Cardiac muscle cell (in vitro differentiated cells and primary cell): ENCODE results near the gene VAPB. TPM values are rescaled to one million over a fixed set of nuclear protein-coding genes. Genes with fewer than 3 reads are reported as not detected.

ENCODE experiments used
- DNase-seq, 2 donors: peaks; one replicate each; pipeline versions ENCODE4 v3.0.0 to v3.0.0-alpha.2; 2010 to 2017; ENCODE audit warnings: low read depth in 1 of 2, low spot score in 1 of 2
- H3K27ac ChIP-seq: fragments of 200-600 bp; sonication (generic); 2 replicates; pipeline ENCODE4 v1.5.1; 2016
- H3K27me3 ChIP-seq: fragments of 200-600 bp; sonication (generic); 2 replicates; pipeline ENCODE4 v1.6.0; 2016; ENCODE audit warnings: control low read depth
- H3K36me3 ChIP-seq: fragments of 200-600 bp; sonication (generic); 2 replicates; pipeline ENCODE4 v1.5.1; 2016; ENCODE audit warnings: control low read depth
- H3K4me1 ChIP-seq: fragments of 200-600 bp; sonication (generic); 2 replicates; pipeline ENCODE4 v1.8.1; 2017; ENCODE audit warnings: low read depth, mild to moderate bottlenecking, mixed run types
- H3K4me3 ChIP-seq: fragments of 200-600 bp; sonication (generic); 2 replicates; pipeline ENCODE4 v1.5.1; 2016; ENCODE audit warnings: mild to moderate bottlenecking
- H3K9me3 ChIP-seq: fragments of 200-600 bp; sonication (generic); 2 replicates; pipeline ENCODE4 v1.5.1; 2017; ENCODE audit warnings: low read depth, mild to moderate bottlenecking, control low read depth
- polyA plus RNA-seq: library from polyadenylated mRNA; unstranded; fragments of >200 nt; fragmentation: Nextera tagmentation; extraction: Ambion mirVana; gene quantifications from 2 replicates; pipeline ENCODE4 v1.2.1, GENCODE V29; 2016
- total RNA-seq: library from RNA; depleted of rRNA; stranded (reverse); fragments of >200 nt; gene quantifications from 2 replicates; pipeline ENCODE4 v1.2.3, GENCODE V29; 2016
- TF ChIP-seq, protein P1 (sequence below): IDR thresholded peaks from 2 replicates; pipeline ENCODE4 v1.5.1; 2012; ENCODE audit warnings: low read depth, mild to moderate bottlenecking, low read length

Gene VAPB
- total and polyA plus RNA-seq, 2 experiments from 2014 or later: 9.7 to 55.1 TPM

DNA sequence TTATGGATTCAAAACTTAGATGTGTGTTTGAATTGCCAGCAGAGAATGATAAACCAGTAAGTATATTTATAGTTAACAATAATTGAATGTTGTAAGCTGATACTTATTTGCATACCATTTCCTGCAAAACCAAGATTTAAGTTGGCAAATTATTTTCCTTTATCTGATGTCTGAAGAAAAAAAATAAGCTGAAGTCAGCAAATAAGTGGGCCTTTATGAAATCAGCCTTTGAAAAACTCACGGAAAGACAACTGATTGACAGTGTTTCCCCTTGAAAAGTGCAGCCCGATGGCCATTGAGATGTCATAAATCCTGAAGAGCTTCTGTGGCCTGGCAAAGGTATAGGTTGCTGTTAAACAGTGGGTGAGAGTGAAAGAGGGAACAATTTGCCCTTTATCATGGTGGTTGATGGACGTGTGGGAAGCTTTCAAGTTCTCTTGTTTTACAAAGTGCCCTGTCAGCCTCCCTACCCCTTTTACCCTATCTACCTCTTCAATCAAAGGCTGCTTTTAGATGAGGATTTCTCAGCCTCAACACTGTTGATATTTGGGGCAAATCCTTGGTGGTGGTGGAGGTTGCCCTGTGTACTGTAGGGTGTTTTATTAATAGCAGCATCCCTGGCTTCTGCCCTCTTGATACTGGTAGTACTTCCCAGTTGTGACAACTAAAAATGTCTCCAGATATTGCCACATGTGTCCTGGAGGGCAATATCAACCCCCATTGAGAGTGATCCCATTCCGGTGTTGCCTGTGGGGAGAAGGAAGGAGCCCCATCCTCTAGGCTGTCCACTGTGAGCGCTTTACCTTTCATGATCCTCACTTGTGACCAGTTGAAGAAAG, 50.2 kb downstream of the VAPB start:
- no peak overlapping the region for H3K27ac ChIP-seq
- H3K9me3 ChIP-seq: no peaks in the 10 kb centered on the region
- DNase-seq: no peak
- TF ChIP-seq, protein P1, sequence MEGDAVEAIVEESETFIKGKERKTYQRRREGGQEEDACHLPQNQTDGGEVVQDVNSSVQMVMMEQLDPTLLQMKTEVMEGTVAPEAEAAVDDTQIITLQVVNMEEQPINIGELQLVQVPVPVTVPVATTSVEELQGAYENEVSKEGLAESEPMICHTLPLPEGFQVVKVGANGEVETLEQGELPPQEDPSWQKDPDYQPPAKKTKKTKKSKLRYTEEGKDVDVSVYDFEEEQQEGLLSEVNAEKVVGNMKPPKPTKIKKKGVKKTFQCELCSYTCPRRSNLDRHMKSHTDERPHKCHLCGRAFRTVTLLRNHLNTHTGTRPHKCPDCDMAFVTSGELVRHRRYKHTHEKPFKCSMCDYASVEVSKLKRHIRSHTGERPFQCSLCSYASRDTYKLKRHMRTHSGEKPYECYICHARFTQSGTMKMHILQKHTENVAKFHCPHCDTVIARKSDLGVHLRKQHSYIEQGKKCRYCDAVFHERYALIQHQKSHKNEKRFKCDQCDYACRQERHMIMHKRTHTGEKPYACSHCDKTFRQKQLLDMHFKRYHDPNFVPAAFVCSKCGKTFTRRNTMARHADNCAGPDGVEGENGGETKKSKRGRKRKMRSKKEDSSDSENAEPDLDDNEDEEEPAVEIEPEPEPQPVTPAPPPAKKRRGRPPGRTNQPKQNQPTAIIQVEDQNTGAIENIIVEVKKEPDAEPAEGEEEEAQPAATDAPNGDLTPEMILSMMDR: no peak
- peaks cover 10% of the 10 kb centered on the region for H3K4me1 ChIP-seq
- no peaks in the 10 kb centered on the region for H3K27me3 ChIP-seq
- peaks cover 5% of the 10 kb centered on the region for H3K36me3 ChIP-seq
- no peak overlapping the region for H3K4me3 ChIP-seq

DNA sequence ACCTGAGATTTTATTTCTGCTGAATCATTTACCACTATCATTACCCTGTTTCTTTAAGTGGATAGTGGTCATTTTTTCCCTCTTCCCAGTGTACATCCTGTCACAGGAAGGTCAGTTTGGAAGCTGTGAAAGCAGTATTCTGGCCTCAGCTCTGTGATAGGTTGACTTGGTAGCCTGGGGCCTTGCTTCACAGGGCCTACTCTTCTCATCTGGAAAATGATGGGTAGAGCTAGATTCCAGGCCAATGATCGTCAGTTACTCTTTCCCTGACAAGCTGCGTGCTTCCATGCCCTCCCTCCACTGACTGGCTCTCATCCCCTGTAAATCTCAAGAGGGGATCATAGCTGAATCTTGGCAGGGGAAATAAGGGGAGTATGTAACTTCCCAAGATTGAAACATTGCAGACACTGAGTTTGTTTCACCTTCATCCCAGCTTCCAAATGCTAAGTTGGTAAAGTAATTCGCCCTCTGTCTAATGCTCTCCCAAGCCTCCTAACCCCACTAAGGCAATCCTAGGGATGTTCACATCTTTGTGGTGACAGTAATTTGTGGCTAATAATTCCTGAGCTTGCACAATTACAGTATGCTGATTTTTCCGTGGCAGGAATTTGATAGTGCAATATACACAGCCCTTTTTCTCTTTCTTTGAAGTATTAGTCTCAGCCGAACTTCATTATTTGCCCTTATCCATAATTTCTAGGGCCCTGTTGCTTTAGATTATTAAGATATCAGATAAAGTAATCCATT, 51.2 kb downstream of the VAPB start:
- Histone ChIP-seq H3K9me3 (no peaks in the 10 kb centered on the region), H3K36me3 (peaks cover 8% of the 10 kb centered on the region), H3K4me3 (no peak overlapping the region), H3K4me1 (peaks cover 10% of the 10 kb centered on the region), H3K27ac (no peak overlapping the region), H3K27me3 (no peaks in the 10 kb centered on the region)
- peak in 1 of 2 donors; percentile 7 for DNase-seq
- TF ChIP-seq, protein P1: no peak

DNA sequence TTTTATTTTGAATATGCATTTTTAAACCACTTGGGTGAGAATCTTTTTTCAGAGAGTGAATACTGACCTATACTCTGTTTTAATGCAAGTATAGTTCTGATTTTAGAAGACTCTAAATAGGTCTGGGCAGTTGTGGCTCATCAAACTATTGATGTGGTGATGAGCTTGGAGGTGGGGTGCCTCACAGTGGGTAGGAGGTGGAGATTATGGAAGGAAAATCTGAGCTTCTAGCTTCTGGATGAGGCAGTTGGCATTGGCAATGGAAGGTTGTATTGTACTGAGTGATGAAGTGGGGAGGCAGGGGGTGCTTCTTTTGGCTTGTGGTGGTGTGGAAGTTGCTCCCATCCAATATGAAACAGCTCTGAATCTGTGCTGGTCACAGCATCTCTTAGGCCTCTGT, 52.7 kb downstream of the VAPB start:
- no peak overlapping the region for H3K27ac ChIP-seq
- no peaks in the 10 kb centered on the region for H3K27me3 ChIP-seq
- H3K36me3 ChIP-seq: peaks cover 8% of the 10 kb centered on the region
- no peak overlapping the region for H3K4me3 ChIP-seq
- TF ChIP-seq, protein P1: no peak
- H3K4me1 ChIP-seq: peaks cover 10% of the 10 kb centered on the region
- no peak for DNase-seq
- H3K9me3 ChIP-seq: no peaks in the 10 kb centered on the region

DNA sequence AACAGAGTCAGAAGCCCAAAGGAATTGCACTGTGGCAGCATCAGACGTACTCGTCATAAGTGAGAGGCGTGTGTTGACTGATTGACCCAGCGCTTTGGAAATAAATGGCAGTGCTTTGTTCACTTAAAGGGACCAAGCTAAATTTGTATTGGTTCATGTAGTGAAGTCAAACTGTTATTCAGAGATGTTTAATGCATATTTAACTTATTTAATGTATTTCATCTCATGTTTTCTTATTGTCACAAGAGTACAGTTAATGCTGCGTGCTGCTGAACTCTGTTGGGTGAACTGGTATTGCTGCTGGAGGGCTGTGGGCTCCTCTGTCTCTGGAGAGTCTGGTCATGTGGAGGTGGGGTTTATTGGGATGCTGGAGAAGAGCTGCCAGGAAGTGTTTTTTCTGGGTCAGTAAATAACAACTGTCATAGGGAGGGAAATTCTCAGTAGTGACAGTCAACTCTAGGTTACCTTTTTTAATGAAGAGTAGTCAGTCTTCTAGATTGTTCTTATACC, 55.8 kb downstream of the VAPB start:
- Histone ChIP-seq H3K27me3 (no peaks in the 10 kb centered on the region), H3K36me3 (peaks cover 8% of the 10 kb centered on the region), H3K4me1 (peaks cover 15% of the 10 kb centered on the region), H3K4me3 (no peak overlapping the region), H3K9me3 (no peaks in the 10 kb centered on the region), H3K27ac (no peak overlapping the region)
- TF ChIP-seq, protein P1: no peak
- no peak for DNase-seq

DNA sequence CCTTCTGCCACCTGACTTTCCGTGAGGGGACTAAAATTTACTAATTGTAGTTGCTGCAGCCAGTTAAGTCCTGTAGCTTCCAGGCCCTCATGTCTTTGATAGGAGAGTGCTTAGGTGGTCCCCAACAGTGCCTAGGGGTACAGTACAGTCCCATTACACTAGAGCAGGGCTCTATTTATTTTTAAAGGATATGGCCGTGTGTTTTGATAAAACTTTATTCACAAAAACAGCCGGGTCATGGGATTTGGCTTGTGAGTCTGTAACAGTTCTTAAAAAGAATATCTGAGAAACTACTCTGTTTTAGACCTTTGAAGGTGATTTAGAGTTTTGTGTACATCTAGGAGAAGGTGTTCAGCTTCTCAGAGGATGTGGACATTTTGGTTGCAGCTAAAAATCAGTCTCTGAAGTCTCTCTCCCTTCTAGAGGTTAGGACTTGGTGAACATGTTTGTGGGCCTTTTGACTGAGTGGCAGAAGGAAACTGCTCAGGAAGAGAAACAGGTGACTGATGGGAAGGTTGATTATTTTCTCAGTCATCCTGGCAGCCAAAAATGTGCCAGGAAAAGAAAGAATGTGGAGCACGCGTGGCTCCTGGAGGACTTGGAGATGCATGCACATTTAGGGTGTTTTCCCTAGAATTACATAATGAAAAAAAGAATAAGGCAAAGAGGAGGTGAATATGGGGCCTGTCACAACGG, 57.4 kb downstream of the VAPB start:
- H3K27ac ChIP-seq: no peak overlapping the region
- TF ChIP-seq, protein P1: no peak
- H3K9me3 ChIP-seq: no peaks in the 10 kb centered on the region
- H3K36me3 ChIP-seq: peaks cover 8% of the 10 kb centered on the region
- H3K4me3 ChIP-seq: no peak overlapping the region
- H3K4me1 ChIP-seq: peaks cover 22% of the 10 kb centered on the region
- no peaks in the 10 kb centered on the region for H3K27me3 ChIP-seq
- no peak for DNase-seq
